Thymus (tissue), 11 donors: Measurements from ENCODE around the gene MRPS18B. TPM values are rescaled to one million over a fixed set of nuclear protein-coding genes. Genes with fewer than 3 reads are reported as not detected.
A peak's percentile ranks its signal among the peaks of the same experiment; 100 is the strongest.

Experiments used
- DNase-seq, 9 donors: peaks; one replicate each; pipeline ENCODE4 v3.0.0-alpha.2; 2013; ENCODE audit warnings: low spot score in 9 of 9, low read depth in 6 of 9, missing footprints in 1 of 9
- H3K27ac ChIP-seq, 2 donors: one replicate each; pipeline ENCODE4 v1.5.1; 2013; ENCODE audit warnings: control low read depth in 1 of 2, low read depth in 1 of 2, low read length in 1 of 2, mild to moderate bottlenecking in 1 of 2, moderate library complexity in 1 of 2
- H3K27me3 ChIP-seq, 2 donors: one replicate each; pipeline ENCODE4 v1.5.1; 2013; ENCODE audit warnings: low read length in 1 of 2; ENCODE audit not compliant: control insufficient read depth in 2 of 2, insufficient read depth in 1 of 2
- H3K36me3 ChIP-seq, 2 donors: one replicate each; pipeline ENCODE4 v1.5.1; 2013; ENCODE audit warnings: low read length in 1 of 2, mild to moderate bottlenecking in 1 of 2, moderate library complexity in 1 of 2; ENCODE audit not compliant: control insufficient read depth in 2 of 2, insufficient read depth in 2 of 2
- H3K4me1 ChIP-seq, 2 donors: one replicate each; pipeline ENCODE4 v1.5.1; 2013; ENCODE audit warnings: low read length in 2 of 2; ENCODE audit not compliant: control insufficient read depth in 2 of 2, insufficient read depth in 2 of 2
- H3K4me3 ChIP-seq, 2 donors: one replicate each; pipeline ENCODE4 v1.5.1; 2013; ENCODE audit warnings: low read length in 2 of 2, control low read depth in 1 of 2, mild to moderate bottlenecking in 1 of 2
- H3K9me3 ChIP-seq, 2 donors: one replicate each; pipeline ENCODE4 v1.5.1; 2013; ENCODE audit warnings: low read length in 1 of 2, mild to moderate bottlenecking in 1 of 2; ENCODE audit not compliant: control insufficient read depth in 2 of 2, insufficient read depth in 1 of 2
- WGBS: extraction: QIAGEN DNeasy Blood & Tissue Kit; methylation state at CpG from one replicate; pipeline ENCODE4 v1.1.7; 2013; 5-methylcytosine and 5-hydroxymethylcytosine counted together
- polyA plus RNA-seq: library from polyadenylated mRNA; stranded (reverse); fragments of 200-250 nt; gene quantifications from one replicate; pipeline ENCODE4 v1.2.3, GENCODE V29; 2013
- total RNA-seq: library from RNA; stranded (reverse); fragments of 120-200 nt; gene quantifications from one replicate; pipeline ENCODE4 v1.2.4, GENCODE V29; 2013
- donor health status: healthy.

The MRPS18B gene
- total and polyA plus RNA-seq, 2 donors = 47.9 to 48.9 TPM

- Histone ChIP-seq H3K27ac (no peak overlapping the region), H3K9me3 (no peaks in the 10 kb centered on the region), H3K27me3 (no peaks in the 10 kb centered on the region), H3K4me3 (no peak overlapping the region), H3K4me1 (peaks cover 15 to 21% of the 10 kb centered on the region in 2 donors), H3K36me3 (peaks cover 30 to 48% of the 10 kb centered on the region in 2 donors)
- no peak for DNase-seq
- whole genome bisulfite sequencing = 89% methylated on average over 1 of the region's 1 CpG
Measured at GRCh38 chr6:30612213-30612612, 5.4 kb upstream of the MRPS18B start.

- DNase-seq = no peak
- Histone ChIP-seq H3K9me3 (no peaks in the 10 kb centered on the region), H3K36me3 (peaks cover 28 to 43% of the 10 kb centered on the region in 2 donors), H3K27me3 (no peaks in the 10 kb centered on the region), H3K4me3 (no peak overlapping the region), H3K27ac (peak overlapping the region; percentile 22 to 75), H3K4me1 (peaks cover 15 to 21% of the 10 kb centered on the region in 2 donors)
- WGBS = 88% methylated on average over 6 of the region's 6 CpGs
Measured at GRCh38 chr6:30612687-30613248, 4.9 kb upstream of the MRPS18B start.

- H3K27me3 ChIP-seq = no peaks in the 10 kb centered on the region
- peaks cover 22 to 36% of the 10 kb centered on the region in 2 donors for H3K36me3 ChIP-seq
- no peak for DNase-seq
- H3K4me3 ChIP-seq = peak overlapping the region; percentile 68 to 97
- peak overlapping the region; percentile 31 to 99 for H3K27ac ChIP-seq
- peaks cover 18 to 25% of the 10 kb centered on the region in 2 donors for H3K4me1 ChIP-seq
- H3K9me3 ChIP-seq = no peaks in the 10 kb centered on the region
Measured at GRCh38 chr6:30613251-30614043, 4.2 kb upstream of the MRPS18B start.

- peak in 3 of 9 donors; percentile 23 to 28 (median 28) for DNase-seq
- Histone ChIP-seq H3K36me3 (peaks cover 14 to 28% of the 10 kb centered on the region in 2 donors), H3K27ac (peak overlapping the region; percentile 88 to 99), H3K4me1 (peaks cover 20 to 31% of the 10 kb centered on the region in 2 donors), H3K4me3 (peak overlapping the region; percentile 68 to 97), H3K27me3 (no peaks in the 10 kb centered on the region), H3K9me3 (no peaks in the 10 kb centered on the region)
- WGBS = 47% methylated on average over 8 of the region's 8 CpGs
Measured at GRCh38 chr6:30614044-30614842, 3.4 kb upstream of the MRPS18B start.

- Histone ChIP-seq H3K4me3 (peak overlapping the region; percentile 68 to 97), H3K27me3 (no peaks in the 10 kb centered on the region), H3K27ac (peak overlapping the region; percentile 99), H3K9me3 (no peaks in the 10 kb centered on the region), H3K36me3 (peaks cover 13 to 28% of the 10 kb centered on the region in 2 donors), H3K4me1 (peaks cover 20 to 31% of the 10 kb centered on the region in 2 donors)
- peak; percentile 88 to 99 (median 97) for DNase-seq
- under 1% methylated on average over 6 of the region's 6 CpGs for WGBS
Measured at GRCh38 chr6:30614843-30615218, 2.8 kb upstream of the MRPS18B start.

GRCh38 chr6:30615219-30615957 lies 2.3 kb upstream of the MRPS18B start:
- H3K27me3 ChIP-seq = no peaks in the 10 kb centered on the region
- H3K9me3 ChIP-seq = no peaks in the 10 kb centered on the region
- peaks cover 20 to 31% of the 10 kb centered on the region in 2 donors for H3K4me1 ChIP-seq
- H3K27ac ChIP-seq = peak overlapping the region; percentile 99 to 100
- H3K4me3 ChIP-seq = peak overlapping the region; percentile 68 to 97
- DNase-seq = peak in 7 of 9 donors; percentile 42 to 80 (median 59)
- WGBS = 0% methylated on average over 10 of the region's 10 CpGs
- peaks cover 13 to 31% of the 10 kb centered on the region in 2 donors for H3K36me3 ChIP-seq

- peaks cover 19 to 38% of the 10 kb centered on the region in 2 donors for H3K36me3 ChIP-seq
- no peaks in the 10 kb centered on the region for H3K9me3 ChIP-seq
- H3K4me3 ChIP-seq = peak overlapping the region; percentile 68 to 97
- peak; percentile 54 to 82 (median 67) for DNase-seq
- no peaks in the 10 kb centered on the region for H3K27me3 ChIP-seq
- peaks cover 20 to 29% of the 10 kb centered on the region in 2 donors for H3K4me1 ChIP-seq
- peak overlapping the region; percentile 99 to 100 for H3K27ac ChIP-seq
- WGBS = under 1% methylated on average over 10 of the region's 10 CpGs
Measured at GRCh38 chr6:30615958-30616810, 1.5 kb upstream of the MRPS18B start.
